Activated CD4-positive, alpha-beta T cell treated with anti-CD3 and anti-CD28 coated beads, Interleukin-10, Interleukin-2, amounts not matched to agents 100 ng/mL and 50 ng/mL, durations not matched to agents 16 hours and 8 hours (primary cell): Measurements from ENCODE around the gene CCL13.
"Not testable (repeated sequence)": the region's sequence is repeated elsewhere in the genome, so short reads cannot be mapped to it uniquely, and the experiment has no call there.

Experiments used
- DNase-seq: peaks from one replicate; pipeline ENCODE4 v3.0.0-alpha.2; 2020

CCL13 gene

GRCh38 chr17:34356194-34356593, at the start of gene CCL13:
TSS of gene CCL13 (plus strand) at chr17:34356480. CDS start at chr17:34356527, 47 bp downstream.
- no peak for DNase-seq

GRCh38 chr17:34307110-34307509, 49.2 kb upstream of the CCL13 start:
- peak; percentile 37 for DNase-seq

GRCh38 chr17:34308371-34308770, 47.9 kb upstream of the CCL13 start:
- DNase-seq, result no peak

- no peak for DNase-seq
Observed at GRCh38 chr17:34311291-34311690, 45.0 kb upstream of the CCL13 start.

GRCh38 chr17:34312080-34312479, 44.2 kb upstream of the CCL13 start:
- no peak for DNase-seq

GRCh38 chr17:34313164-34313563, 43.1 kb upstream of the CCL13 start:
- DNase-seq, result no peak

- DNase-seq, result no peak
Observed at GRCh38 chr17:34314279-34314678, 42.0 kb upstream of the CCL13 start.

GRCh38 chr17:34318474-34318873, 37.8 kb upstream of the CCL13 start:
- peak; percentile 29 for DNase-seq

- no peak for DNase-seq
Observed at GRCh38 chr17:34319039-34319483, 37.2 kb upstream of the CCL13 start, which contains the start of gene CCL8. TSS of gene CCL8 (plus strand) at chr17:34319435. CDS start at chr17:34319502, 67 bp downstream.

GRCh38 chr17:34321964-34322363, 34.3 kb upstream of the CCL13 start:
- DNase-seq, result no peak

GRCh38 chr17:34327580-34327979, 28.7 kb upstream of the CCL13 start:
- DNase-seq, result not testable (repeated sequence)

GRCh38 chr17:34337701-34338100, 18.6 kb upstream of the CCL13 start:
- no peak for DNase-seq

- DNase-seq, result no peak
Observed at GRCh38 chr17:34339138-34339770, 17.0 kb upstream of the CCL13 start.

- DNase-seq, result no peak
Observed at GRCh38 chr17:34341916-34342315, 14.4 kb upstream of the CCL13 start.

GRCh38 chr17:34347063-34347462, 9.2 kb upstream of the CCL13 start:
- DNase-seq, result no peak

GRCh38 chr17:34349751-34350150, 6.5 kb upstream of the CCL13 start:
- DNase-seq, result no peak

GRCh38 chr17:34351096-34351495, 5.2 kb upstream of the CCL13 start:
- no peak for DNase-seq

- no peak for DNase-seq
Observed at GRCh38 chr17:34352191-34352590, 4.1 kb upstream of the CCL13 start.

GRCh38 chr17:34354637-34355036, 1.6 kb upstream of the CCL13 start:
- no peak for DNase-seq

GRCh38 chr17:34357398-34357797, 1.1 kb downstream of the CCL13 start:
- DNase-seq, result no peak

- no peak for DNase-seq
Observed at GRCh38 chr17:34358631-34359030, 2.4 kb downstream of the CCL13 start.

GRCh38 chr17:34360601-34361270, 4.5 kb downstream of the CCL13 start:
- DNase-seq, result no peak

- peak; percentile 89 for DNase-seq
Observed at GRCh38 chr17:34361478-34362061, 5.3 kb downstream of the CCL13 start.

- no peak for DNase-seq
Observed at GRCh38 chr17:34363183-34363661, 6.9 kb downstream of the CCL13 start, which contains the start of gene CCL1. TSS of gene CCL1 (minus strand) at chr17:34363233. CDS start at chr17:34363161, 72 bp downstream.
